IPS DF 19.7 (cell line): ENCODE data around the gene NDUFA7.
"Not testable (repeated sequence)": the region's sequence is repeated elsewhere in the genome, so short reads cannot be mapped to it uniquely, and the experiment has no call there.

ENCODE experiments used
- DNase-seq: peaks from one replicate; pipeline ENCODE4 v3.0.0-alpha.2; 2013; ENCODE audit warnings: low read depth, low spot score

NDUFA7 gene

DNA sequence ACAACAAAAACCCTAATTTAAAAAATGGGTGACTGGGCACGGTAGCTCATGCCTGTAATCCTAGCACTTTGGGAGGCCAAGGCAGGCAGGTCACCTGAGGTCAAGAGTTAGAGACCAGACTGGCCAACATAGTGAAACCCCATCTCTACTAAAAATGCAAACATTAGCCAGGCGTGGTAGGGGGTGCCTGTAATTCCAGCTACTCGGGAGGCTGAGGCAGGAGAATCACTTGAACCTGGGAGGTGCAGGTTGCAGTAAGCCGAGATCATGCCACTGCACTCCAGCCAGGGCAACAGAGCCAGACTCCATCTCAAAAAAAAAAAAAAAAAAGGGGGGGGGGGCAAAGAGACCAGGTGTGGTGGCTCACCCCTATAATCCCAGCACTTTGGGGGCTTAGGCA lies 56.9 kb downstream of the NDUFA7 start:
- not testable (repeated sequence) for DNase-seq

- no peak for DNase-seq
These were observed 58.7 kb downstream of the NDUFA7 start for GRCh38 chr19:8262431-8262830.

GRCh38 chr19:8261881-8262280 lies 59.3 kb downstream of the NDUFA7 start:
- no peak for DNase-seq

GRCh38 chr19:8261347-8261746 lies 59.8 kb downstream of the NDUFA7 start:
- DNase-seq: no peak
